ENCODE measurements around the gene ZDHHC3.

DNA sequence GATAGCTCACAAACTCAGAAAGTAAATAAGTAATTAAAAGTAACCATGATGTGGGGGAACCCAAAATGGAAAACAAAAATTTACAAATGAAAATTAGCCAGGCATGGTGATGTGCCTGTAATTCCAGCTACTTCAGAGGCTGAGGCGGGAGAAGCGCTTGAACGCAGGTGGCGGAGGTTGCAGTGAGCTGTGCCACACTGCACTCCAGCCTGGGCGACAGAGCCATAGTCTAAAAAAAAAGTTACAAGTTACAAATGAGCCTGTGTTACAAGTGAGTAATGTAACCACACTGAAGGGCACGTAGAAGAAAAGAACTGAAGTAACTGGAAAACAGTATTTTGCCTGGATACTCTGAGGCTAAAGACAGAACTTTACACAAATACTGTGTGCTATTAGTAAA is 11.4 kb upstream of the ZDHHC3 start:
- TF ChIP-seq, protein P1, sequence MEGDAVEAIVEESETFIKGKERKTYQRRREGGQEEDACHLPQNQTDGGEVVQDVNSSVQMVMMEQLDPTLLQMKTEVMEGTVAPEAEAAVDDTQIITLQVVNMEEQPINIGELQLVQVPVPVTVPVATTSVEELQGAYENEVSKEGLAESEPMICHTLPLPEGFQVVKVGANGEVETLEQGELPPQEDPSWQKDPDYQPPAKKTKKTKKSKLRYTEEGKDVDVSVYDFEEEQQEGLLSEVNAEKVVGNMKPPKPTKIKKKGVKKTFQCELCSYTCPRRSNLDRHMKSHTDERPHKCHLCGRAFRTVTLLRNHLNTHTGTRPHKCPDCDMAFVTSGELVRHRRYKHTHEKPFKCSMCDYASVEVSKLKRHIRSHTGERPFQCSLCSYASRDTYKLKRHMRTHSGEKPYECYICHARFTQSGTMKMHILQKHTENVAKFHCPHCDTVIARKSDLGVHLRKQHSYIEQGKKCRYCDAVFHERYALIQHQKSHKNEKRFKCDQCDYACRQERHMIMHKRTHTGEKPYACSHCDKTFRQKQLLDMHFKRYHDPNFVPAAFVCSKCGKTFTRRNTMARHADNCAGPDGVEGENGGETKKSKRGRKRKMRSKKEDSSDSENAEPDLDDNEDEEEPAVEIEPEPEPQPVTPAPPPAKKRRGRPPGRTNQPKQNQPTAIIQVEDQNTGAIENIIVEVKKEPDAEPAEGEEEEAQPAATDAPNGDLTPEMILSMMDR (IDR thresholded peaks at IDR 0.05), result no peak
- TF ChIP-seq POLR2A (IDR thresholded peaks at IDR 0.05), result no peak
